NK-92 (cell line): Measurements from ENCODE around the gene LPP.
"Not testable (repeated sequence)": the region's sequence is repeated elsewhere in the genome, so short reads cannot be mapped to it uniquely, and the experiment has no call there.

Experiments
- DNase-seq: peaks from one replicate; lab custom pipeline; 2025; ENCODE audit not compliant: unreplicated experiment; lab: John Stamatoyannopoulos, UW

Gene LPP

DNA sequence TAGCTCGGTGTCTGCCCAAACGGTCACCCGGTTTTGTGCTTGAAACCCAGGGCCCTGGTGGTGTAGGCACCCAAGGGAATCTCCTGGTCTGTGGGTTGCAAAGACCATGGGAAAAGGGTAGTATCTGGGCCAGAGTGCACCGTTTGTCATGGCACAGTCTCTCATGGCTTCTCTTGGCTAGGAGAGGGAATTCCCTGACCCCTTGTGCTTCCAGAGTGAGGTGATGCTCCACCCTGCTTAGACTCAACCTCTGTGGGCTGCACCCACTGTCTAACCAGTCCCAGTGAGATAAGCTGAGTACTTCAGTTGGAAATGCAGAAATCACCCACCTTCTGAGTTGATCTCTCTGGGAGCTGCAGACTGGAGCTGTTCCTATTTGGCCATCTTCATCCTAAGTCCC is 274.0 kb downstream of the LPP start:
- DNase-seq = not testable (repeated sequence)

DNA sequence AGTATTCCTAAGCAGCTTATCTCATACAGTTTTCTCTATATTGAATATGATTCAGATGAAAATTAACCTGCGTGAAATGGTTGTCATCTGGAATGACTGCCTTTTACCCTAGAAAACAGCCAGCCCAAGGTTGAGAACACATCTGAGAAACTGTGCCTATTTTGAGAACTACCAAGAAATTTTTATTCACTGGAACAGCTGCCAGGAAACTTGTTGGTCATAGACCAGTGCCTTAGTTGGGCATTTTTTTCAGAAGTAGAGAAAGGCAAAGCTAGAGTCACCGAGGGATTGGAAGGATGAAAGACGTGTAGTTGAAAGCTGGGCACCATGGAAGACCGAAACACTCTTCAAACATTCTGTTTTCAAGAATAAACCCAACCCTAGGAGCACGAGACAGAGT is 277.1 kb downstream of the LPP start:
- no peak for DNase-seq

DNA sequence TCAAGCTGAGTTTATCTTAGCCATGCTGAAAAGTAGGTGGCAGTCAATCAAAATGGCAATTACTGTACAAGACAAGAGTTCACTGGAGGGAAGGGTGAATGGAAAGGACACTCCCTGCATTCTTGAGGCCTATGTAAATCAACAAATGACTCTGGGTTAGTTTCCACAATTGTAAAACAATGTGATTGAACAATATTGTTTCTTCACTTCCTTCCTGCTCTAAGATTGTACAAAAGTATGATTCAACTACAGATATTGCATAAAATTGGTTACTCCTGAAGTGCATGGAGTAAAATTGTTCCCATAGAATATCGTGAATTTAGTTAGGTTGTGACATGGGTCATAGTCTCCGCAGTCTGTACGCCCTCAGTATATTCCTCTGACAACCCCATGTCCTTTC is 277.6 kb downstream of the LPP start:
- DNase-seq = no peak

DNA sequence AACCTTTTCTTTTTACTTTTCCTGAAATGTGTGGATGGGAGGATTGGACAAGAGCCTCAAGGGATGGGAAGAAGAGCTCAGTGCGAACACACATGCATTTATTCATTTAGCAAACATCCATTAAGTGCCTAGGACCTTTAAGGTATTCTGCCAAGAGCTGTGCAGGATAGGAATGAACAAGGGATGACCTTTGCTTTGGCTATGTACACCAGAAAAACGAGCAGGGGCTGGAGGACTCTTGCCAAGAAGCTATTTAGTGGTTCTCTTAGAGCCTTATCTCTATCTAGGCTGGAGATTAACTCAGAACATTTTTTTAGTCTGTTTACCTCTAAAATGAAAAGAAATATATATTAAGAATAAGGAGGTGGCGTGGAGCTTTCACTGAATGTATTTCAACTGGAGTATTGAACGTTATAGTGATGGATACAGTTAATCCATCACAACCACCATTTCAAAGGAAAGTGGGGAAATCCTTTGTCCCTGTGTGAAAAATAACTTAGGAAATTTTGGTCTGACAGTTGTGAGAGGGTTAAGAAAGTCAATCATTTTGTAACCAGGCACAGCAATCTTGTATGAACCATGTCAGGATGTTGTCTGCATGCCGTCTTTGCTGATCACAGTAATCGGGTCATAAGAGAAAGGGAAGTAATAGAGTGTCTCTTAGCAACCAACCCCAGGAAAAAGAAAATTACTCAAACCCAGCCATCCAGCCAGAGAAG is 279.0 kb downstream of the LPP start:
- no peak for DNase-seq

DNA sequence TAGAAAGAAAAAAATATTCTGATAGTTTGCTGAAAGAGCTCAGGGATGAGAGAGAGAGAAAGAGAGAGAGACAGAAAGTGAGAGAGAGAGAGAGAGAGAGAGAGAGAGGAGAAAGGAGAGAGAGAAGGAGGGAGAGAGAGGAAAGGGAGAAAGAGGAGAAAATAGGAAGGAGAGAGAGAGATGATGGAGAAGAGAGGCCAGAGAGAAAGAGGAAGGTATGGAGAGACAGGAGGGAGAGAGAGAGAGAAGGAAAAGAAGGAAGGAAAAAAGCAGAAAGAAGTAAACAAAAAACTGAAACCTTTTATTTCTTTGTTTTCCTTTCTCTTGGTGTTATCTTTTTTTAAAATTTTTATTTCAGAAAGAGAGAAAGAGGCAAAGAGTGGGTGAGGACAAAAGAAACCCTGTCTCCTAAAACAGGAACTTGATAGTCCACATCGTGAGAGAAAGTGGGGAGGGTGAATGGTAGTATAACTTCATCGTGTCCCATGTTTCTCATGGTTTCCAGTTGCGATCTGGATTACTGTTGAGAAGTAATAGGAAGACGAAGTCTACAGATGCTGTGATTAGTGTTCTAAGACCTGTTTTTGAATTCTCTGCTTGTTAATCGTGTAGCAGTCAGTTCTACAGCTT is 279.7 kb downstream of the LPP start:
- DNase-seq = no peak

DNA sequence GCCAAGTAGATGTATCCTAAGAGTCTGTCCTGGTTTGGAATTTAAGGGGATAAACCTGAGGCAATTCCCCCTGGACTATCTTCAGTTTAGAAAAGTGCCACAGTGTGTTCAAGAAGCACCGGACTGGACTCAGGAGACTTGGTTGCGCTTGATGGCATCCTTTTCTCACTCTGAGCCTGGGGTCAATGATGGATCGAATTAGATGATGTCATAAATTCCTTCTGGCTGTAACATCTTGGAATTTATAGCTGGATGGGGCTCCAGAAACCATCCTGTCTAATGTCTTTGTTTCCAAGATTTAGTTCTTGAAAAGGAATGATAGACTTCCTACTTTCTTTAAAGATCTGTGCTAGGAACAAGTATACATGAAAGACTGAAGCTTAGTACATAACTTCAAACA is 280.6 kb downstream of the LPP start:
- DNase-seq = no peak

DNA sequence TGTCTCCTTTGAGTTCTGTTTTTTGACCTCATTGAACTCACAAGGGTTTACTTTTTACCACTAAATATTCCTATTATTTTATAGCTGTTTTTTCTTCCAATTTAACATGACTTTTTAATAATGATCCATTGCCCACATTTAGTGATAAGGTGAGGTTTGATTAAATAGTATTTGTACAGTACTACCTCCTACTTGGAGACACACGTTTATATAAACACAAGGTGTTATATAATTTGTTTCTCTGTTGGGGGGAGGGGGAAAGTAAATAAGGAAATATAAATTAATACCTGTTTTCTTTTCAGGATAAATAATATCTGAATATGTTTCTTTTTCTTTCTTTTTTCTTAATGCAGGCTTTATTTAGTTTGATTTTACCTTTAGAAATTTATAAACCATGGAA is 281.3 kb downstream of the LPP start:
- DNase-seq = no peak

DNA sequence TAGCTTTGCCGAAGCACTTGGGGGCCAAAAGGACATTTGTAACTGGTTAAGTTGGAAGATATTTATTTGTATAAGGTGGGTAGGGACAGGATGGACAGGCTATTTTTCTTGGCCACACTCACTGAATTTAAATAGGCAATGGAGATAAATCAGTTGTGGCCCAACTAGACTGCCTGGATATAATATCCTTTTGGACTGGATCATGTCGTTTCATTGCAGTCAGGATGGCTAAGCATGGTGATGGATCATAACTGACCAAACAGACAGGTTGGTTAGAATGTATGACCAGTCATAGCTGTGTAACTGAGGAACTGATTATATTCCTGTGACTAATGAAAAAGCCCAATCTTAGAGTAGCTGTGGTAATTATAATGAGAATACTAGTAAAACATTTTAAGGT is 284.0 kb downstream of the LPP start:
- DNase-seq = no peak

DNA sequence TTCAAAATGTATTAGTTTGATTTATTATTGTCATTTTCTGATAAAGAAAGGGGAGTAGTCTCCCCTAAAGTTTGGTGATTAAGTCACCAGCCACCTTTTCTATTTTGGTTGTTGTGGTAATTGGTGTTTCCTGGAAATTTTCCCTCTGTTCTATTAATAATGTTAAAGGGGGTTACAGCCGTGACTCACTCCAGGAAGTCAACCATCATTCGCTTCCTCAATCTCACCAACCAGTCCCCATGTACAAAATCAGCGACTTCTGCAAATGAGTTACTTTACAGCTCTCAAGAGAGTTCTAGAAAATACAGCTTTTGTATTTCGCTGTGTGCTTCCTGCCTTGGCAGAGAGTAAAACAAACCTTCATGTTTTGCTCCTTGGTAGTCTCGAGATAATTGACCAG is 285.1 kb downstream of the LPP start:
- DNase-seq = no peak

DNA sequence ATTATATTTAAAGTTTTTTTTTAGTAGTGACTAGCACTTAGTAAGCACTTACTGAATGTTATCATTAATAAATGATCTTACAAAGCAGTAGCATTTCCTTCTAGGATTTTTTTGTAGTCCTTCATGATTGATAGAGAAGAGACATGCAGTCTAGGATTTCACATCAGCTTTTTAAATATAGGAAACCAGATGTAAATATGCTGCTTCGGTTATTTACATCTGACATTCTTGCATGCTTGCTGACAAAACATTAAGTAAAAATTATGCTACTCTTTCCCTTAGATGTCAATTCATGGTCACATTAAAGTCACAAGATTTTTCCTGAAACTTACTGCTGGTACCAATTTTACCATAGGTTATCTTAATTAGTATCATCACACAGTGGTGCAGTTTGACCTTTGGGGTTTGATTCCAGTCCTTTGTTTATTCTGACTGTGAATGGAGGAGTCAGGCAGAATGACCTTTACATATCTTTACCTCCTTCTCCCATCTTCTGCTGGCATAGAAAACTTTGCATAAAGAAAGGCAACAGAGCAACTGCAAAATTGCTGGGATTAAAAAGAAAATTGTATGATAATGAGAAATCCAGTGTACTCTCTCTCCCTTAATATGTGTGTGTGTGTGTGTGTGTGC is 286.5 kb downstream of the LPP start:
- DNase-seq = no peak

DNA sequence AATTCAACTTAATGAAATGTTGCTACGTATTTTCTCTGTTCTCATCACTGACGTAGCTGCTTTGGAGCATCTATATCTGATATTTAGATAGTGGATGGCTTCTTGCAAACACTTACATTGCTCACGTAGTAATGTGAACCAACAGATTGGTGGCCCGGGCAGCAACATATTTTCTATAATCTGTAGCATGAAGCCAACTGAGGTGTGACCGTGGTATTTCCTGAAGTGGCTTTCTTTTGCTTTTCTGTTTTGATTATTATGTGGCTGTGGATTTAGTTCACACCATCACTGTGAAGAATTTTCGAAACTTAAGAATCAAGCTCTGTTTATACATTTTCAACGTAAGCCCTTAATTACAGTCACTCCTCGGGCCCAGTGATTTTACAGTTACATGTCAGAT is 288.5 kb downstream of the LPP start:
- no peak for DNase-seq

DNA sequence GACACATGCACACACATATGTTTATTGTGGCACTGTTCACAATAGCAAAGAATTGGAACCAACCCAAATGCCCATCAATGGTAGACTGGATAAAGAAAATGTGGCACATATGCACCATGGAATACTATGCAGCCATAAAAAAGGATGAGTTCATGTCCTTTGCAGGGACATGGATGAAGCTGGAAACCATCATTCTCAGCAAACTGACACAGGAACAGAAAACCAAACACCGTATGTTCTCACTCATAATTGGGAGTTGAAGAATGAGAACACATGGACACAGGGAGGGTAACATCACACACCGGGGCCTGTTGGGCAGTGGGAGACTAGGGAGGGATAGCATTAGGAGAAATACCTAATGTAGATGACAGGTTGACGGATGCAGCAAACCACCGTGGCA is 291.2 kb downstream of the LPP start:
- not testable (repeated sequence) for DNase-seq

DNA sequence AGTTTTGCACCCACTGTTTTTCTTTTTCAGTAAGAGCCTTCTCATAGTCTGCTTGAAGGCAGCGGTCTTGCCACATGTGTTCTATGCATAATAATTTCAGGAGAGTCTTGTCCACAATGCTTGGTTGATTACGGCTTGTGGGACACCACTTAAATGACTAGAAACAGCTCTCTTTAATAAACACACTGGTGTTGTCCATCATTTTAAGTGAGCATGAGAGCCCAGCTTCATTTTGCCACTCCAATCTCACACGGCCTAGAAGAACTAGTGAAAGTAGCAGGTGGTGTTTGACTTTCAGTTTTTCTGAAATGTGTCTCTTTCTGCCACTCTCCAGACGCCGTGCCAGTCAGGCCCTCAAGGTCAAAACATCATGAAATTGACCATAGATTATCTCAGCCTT is 292.1 kb downstream of the LPP start:
- no peak for DNase-seq

DNA sequence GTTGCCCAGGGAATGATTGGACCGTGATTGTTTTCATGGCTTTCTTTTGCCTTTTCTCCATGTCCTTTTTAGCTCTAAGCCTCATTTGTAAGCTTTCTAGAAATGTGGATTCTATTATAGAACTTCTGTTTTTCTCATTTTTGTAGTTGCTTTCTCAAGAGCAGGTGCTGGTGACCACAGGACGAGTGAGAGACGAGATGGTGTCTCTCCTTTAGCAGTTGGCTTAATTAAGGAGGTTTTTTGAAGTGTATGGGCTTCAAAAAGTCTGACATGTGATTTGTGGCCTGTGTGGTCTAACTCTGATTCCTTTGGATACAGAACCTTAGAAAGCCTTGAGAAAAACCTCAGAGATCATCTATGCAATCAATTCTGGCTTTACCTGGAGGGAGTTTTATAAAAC is 292.8 kb downstream of the LPP start:
- no peak for DNase-seq

DNA sequence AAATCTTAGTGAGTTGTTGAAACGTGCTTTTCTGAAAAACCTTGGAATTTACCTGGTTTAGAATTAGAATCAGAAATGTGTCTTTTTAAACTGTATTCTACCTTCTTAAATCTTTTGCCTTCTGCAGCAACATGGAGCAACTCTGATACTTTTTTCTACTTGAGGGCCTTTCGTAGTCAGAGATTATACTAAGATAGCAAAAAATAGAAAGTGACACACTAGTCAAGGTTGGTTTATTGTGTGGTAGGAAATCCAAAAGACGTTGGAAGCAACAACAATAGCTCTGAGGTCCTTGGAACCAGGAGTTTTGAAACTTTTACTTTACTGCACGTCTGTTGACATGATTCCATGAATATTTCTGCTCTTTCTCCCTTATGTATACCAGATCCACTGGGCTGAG is 294.9 kb downstream of the LPP start:
- no peak for DNase-seq

DNA sequence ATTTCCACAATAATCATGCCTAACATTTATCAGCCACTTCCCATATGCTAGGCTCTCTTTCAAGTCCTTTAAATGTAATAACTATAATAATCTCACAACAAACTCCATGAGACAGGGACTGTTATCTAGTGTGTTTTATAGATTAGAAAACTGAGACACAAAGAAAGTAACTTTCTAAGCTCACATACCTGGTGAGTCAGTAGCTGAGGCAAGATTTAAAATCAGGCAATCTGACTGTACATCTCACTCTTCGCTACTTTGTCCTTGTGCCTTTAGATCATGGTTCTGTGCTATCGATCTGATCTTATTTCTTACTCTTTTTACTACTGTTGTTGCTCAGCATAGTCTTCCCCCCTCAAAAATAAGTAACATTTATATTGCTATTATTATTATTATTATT is 295.5 kb downstream of the LPP start:
- DNase-seq = no peak

DNA sequence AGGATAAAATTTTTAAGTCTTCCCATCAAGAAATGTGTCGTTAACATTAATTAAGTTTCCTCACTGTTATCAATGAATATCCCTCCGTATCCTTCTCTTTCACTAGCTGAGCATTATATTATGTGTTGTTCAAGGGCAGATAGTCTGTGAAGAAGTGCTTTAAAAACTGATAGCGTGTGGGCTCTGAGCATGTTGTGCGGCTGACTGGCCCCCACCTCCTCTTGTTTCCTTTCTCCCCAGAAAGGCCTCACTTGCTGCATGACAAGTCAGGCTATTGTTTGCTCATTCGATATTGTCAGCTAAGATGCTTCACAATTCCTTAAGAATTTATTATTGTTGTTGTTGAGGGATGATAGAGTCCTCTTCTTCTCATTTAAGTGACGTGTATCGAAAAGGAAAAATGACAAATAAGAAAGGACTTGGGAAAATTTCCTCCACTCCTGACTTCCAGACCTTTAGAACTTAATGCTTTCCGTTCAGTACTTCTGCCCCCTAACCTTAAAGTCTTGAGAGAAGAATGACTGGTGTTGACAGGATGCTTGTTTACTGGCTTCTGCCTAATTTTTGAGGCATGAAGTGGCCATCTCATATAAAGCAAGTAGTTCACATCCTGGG is 298.3 kb downstream of the LPP start:
- no peak for DNase-seq

DNA sequence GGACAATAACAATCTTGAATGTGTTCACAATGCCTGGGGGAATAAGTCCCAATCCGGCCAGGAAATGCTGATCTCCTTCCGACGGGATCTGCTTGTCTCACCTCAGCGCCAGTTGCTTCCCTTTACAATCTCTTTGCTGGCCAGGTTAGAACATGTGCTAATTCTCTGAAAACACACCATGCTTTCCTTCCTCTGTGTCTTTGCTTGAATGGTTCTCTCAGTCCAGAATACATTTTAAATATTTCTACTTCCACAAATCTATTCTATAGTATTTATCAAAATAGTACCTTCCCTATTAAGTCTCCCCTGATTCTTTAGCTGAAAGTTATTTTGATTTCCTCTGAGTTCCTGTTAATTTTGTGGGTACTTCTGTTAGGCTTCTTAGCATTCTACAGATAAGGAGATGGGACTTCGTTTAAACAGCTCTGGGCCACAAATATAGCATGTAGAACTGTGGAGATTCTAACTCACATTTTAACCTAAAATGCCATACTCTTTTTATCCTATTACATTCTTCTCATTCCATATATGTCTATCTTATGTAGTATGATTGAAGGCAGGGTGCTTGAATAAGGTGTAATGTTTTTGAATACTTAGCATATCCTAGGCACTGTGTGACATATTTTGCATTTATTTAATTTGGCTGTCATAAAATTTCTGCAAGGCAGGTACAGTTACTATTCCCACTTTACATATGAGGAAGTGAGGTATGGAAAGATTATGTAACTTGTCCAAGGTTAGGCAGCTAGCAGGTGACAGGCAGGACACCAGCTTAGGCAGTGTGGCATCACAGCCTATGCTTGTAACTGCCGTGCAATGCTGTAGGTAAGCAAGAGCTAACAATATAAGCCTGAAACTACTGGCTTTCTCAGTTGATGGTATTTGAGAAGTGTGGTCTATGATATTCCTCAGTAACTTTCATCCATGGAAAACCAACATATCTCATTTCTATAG is 299.8 kb downstream of the LPP start:
- DNase-seq = no peak

DNA sequence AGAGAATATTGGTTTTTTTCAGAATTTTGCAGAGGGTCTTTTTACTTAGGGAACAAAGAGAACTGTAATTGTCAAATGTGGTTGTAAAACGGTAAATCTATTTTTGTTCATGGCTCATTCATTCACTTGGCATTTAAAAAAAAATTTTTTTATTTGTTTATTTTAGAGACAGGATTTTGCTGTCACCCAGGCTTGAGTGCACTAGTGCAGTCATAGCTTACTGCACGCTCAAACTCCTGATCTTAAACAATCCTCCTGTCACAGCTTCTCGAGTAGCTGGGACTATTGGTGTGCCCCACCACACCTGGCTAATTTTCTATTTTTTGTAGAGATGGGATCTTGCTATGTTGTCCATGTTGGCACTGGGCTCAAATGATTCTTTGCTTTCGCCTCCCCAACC is 301.8 kb downstream of the LPP start:
- DNase-seq = no peak

DNA sequence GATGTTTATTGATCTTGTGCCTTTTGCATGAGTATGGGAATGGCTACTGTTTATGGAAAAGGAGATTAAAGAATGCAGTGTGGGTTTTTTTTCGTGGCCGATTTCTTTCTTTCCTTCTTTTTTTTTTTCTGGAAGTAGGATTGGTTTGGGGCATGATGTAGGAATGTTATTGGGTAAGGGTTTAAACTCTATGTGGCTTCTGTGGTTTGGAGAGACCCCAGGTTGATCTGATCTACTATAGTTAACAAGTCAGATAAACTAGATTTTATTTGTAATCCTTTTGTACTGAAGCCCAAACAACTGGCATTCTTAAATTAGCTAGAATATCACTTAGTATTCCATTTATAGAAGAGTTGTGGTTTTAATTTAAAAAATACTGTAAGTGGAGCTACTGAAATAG is 304.8 kb downstream of the LPP start:
- DNase-seq = no peak

DNA sequence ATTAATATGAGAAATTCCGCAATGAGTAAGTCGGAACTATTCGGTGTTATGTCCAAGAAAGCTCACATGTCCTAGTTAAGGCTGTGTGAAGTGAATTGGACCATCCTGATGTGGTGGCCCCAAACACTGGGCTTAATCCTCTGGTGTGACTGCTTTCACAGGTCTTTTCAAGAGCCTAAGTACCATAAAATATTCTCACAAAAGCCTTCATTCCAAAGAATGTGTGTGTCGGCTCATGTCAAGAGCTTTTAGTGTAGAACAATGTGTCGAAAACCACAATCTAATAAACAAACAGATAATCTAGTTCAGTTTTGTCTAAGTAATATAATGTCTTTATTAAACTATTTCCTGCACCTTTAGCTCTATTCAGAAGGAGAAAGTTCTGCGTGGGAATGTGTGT is 311.4 kb downstream of the LPP start:
- DNase-seq = no peak
